GM21528 (cell line): ENCODE measurements around the gene TECTB.

Experiments
- ATAC-seq: cut with Tn5 transposase; IDR thresholded peaks from one replicate; pipeline ENCODE4 v1.9.1; 2021; ENCODE audit warnings: mild to moderate bottlenecking, moderate library complexity; ENCODE audit not compliant: unreplicated experiment, low FRiP score

Gene TECTB

GRCh38 chr10:112271982-112272381 is 11.2 kb upstream of the TECTB start:
- no peak for ATAC-seq

DNA sequence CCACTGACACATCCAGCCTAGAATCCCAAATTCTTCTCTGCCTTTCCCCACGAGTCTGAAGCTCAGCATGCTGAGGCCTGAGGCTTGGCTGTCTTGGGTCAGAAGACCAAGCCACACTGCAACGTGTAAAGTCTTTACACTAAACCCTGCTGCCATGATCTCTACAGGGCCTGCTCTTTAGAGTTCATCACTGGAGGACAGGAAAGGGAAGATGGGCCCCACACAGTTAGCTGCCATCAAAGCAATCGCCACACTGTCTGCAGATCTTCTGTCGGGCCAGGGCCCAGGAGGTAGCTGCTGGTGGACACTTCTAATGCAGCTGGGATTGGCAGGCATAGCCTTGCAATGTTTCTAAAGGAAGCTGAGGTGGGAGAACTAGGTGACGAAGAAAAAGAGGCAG is 8.4 kb upstream of the TECTB start:
- ATAC-seq: no peak

DNA sequence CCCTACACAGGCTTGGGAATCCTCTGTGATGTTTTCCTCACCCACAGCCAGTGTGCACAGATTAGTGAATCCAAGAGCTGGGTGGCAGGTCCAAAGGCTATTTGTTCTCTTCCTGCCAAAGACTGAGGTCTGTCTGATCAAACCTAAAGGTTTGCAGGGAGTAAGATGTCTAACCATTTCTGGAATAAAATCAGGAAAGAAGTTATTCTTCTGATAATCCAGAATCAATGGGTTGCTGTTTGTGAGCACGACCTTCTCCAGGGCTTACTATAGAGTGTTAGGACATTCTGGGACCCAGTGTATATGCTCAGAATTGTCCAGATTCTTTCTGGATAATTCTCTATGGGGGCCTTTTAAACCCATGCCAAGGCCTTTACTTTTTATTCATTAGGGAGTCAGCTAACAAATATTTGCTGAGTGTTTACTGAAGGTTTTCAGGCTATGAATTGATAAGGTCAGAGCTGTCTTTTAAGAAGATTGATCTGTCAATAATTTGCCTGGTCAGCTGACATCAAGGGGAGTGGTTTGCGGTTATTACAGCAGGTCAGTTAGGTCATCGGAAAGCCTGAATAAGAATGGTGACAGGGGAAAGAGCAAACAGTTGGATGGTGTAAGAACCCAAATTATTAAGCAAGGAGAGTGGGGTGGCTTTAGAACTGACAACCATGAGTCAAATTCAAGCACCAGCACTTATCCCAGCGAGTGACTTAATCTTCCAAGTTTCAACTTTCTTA is 7.5 kb upstream of the TECTB start:
- ATAC-seq: no peak

DNA sequence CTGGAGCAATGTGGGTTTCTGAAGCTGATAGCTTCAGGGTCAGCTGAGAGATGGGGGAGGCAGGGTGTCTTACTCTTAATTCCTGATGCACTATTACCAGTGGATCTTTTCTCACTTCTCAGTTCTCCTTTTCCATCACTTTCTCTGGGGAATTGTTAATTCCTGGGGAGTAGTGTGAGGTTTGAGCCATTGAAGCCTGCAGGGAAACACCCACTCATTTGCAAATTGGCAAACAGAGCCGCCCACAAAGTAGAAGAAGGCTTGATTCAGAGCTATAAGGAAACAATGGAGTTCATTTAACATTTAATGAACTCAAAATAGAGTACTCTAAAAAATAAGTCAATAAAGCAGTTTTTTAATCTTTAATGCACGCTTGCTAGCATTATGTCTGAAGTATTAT is 4.3 kb upstream of the TECTB start:
- ATAC-seq: no peak

GRCh38 chr10:112279433-112279832 is 3.8 kb upstream of the TECTB start:
- no peak for ATAC-seq

DNA sequence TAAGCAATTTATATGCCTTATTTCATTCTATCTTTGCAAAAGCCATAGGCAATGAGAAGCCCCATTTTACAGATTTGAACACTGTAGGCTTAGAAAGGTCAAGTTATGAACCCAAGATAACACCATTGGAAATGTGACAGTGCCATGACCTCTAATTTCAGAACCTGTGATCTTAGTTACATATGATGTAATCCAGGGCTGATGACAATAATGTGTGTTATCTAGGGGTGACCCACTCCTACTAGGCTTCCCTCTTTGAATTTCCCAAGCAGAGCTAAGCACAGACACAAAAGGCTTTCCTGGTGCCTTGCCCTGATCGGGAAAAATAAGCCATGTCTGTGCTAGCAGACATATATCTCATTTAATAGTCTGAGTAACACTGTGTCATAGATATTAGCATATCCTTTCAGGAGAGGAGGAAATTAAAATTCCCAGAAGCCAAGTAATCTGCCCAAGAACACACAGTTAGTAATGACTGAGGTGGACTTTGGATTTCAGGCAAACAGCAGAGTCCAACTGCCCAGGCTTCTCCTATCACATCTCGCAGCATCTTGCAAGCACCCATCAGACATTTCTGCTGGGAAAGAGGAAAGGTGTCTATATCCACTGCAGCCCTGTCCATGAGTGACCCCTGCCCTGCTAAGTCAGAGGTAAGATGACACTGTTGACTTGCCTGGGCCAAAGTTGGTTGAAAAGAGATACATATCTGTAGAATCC is 2.8 kb upstream of the TECTB start:
- ATAC-seq: no peak

GRCh38 chr10:112282086-112282485 is 1.1 kb upstream of the TECTB start:
- no peak for ATAC-seq

DNA sequence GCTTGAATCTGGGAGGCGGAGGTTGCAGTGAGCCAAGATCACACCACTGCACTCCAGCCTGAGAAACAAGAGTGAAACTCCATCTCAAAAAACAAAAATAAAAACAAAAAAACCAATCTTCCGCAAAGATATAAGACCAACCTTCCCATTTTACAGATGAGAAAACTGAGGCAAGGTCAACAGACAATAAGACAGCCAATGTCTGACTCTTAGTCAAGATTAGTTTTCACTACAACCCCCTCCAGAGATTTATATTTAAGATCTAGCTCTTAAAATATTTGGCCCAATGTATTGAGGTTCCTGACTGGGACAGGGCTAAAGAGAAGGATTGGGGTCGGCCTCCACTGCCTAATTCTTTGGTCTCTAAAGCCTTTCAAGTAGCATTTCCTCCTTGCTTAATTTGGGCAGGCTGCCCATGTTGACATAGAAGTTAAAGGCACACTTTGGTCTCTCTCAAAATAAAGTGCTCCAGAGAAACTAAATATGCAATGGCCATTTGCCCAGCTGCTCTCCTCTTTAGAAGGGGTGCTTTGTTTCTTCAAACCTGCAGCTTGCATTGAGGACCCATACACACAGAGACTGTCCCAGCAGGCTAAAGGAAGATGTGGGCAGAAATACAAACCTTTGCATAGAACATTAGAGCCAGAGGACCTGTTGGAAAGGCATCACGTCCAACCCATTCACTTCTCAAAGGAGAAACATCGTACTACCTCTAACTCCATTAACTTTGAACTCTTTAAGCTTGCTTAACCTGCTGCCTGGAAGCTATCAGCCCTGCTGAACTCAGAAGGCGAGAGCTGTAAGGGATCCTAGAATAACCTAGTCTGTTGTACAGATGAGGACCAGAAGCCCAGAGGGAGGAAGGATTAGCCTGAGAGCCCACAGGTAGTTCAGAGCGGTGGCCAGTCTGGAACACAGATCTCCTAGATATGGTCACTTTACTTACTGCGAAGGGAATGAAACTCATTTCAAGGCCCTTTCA is 3.9 kb downstream of the TECTB start:
- ATAC-seq: no peak

- no peak for ATAC-seq
Measured at GRCh38 chr10:112287844-112288243, 4.6 kb downstream of the TECTB start.

GRCh38 chr10:112288486-112288885 is 5.3 kb downstream of the TECTB start:
- ATAC-seq: no peak

GRCh38 chr10:112289373-112290053 is 6.3 kb downstream of the TECTB start:
- ATAC-seq: no peak

GRCh38 chr10:112290054-112290373 is 6.8 kb downstream of the TECTB start:
- no peak for ATAC-seq

DNA sequence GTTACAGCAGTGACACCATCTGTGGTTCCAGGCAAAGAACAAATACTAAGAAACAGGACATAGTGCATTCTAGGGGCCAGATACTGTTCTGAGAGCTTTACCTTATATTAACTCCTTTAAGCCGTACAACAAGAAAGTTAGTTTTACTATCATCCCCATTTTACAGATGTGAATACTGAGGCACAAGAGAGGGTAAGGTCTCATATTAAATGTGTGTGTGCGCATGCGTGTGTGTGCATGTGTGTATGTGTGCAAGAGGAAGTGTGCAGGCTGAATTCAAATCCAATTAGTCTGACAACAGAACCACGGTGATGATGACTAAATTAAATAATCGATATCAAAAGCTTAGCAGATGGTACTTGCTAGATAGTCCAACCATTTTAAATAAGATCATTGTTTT is 11.0 kb downstream of the TECTB start:
- ATAC-seq: no peak

- no peak for ATAC-seq
Measured at GRCh38 chr10:112295853-112296830, 12.9 kb downstream of the TECTB start.

DNA sequence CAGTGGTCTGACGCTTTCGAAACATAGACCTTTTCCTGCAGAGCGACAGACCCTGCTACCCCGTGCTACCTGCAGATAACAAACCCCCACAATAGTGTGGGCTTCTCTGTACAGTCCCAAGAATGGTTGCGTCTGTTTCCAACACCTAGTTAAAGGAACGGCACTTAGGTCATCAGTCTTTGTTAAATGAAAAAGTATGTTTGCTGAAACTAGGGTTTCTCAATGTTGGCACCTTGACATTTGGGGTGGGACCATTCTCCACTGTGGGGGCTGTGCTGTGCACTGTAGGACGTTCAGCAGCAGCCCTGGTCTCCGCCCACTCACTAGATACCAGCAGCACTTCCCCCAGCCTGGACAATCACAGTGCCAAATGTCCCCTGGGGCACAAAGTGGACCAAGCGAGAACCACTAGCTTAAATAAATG is 13.7 kb downstream of the TECTB start:
- no peak for ATAC-seq

GRCh38 chr10:112298581-112298980 is 15.4 kb downstream of the TECTB start:
- ATAC-seq: no peak

GRCh38 chr10:112299456-112299855 is 16.3 kb downstream of the TECTB start:
- ATAC-seq: no peak

DNA sequence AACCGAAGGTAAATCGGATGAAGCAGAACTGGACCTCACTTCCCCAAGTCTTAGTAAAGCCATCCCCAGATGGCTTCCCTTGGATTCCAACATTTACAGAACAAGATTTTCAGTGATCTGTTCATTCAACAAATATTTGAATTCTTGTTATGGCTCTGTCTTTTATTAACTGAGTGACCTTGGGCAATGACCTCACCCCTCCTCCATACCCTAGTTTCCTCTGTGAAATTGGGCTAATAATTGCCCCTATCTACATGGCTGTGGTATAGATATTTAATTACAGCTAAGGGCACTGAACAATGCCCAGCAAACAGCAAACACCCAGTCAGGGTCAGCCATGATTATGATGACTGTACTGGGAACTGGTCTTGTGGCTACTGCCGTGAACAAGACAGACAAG is 19.1 kb downstream of the TECTB start:
- ATAC-seq: no peak

DNA sequence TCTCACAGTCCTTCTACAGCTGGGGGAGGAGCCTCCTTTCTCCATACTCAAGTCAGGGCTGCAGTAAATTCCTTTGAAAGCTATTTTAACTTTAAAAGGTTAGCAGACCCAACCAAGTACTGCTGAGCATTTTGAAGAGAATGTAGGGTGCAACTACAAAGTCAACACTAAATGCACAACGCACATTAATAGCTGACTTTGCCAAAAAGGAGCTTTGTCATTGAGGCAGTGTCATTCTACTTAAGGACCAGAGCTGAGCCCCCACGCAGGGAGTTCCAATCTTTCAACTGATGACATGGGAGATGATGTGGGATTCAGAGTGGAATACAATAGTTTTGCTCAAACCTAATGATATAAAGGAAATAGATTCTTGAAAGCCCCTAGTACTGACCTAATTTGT is 20.3 kb downstream of the TECTB start:
- ATAC-seq: no peak
